ENCODE data around the gene MYL4. TPM values are rescaled to one million over a fixed set of nuclear protein-coding genes. Genes with fewer than 3 reads are reported as not detected.

MYL4 gene
- total RNA-seq, 1 donor from 2014 or later: 610 TPM

GRCh38 chr17:47237841-47238240, 28.7 kb downstream of the MYL4 start:
- H3K9ac ChIP-seq (ENCODE audit: low read depth in 1 of 3, low read length in 3 of 3): no peak overlapping the region
- H3K4me1 ChIP-seq (ENCODE audit: control insufficient read depth in 3 of 3, insufficient read depth in 3 of 3, low read length in 3 of 3): peaks cover 9 to 15% (median 11%) of the 10 kb centered on the region in 3 donors
- no peaks in the 10 kb centered on the region for H3K36me3 ChIP-seq (ENCODE audit: control insufficient read depth in 3 of 3, insufficient read depth in 3 of 3, low read length in 3 of 3)
- no peaks in the 10 kb centered on the region for H3K9me3 ChIP-seq (ENCODE audit: control insufficient read depth in 3 of 3, low read length in 3 of 3)
- no peak overlapping the region for H3K4me3 ChIP-seq (ENCODE audit: low read length in 3 of 3)
- no peak overlapping the region for H3K27ac ChIP-seq (ENCODE audit: low read depth, low read length)
- no peaks in the 10 kb centered on the region for H3K27me3 ChIP-seq (ENCODE audit: control insufficient read depth in 3 of 3, insufficient read depth in 3 of 3, low read length in 3 of 3)

GRCh38 chr17:47238321-47239010, 29.3 kb downstream of the MYL4 start:
- Histone ChIP-seq H3K4me1 (ENCODE audit: control insufficient read depth in 3 of 3, insufficient read depth in 3 of 3, low read length in 3 of 3) (peaks cover 9 to 15% (median 11%) of the 10 kb centered on the region in 3 donors), H3K27me3 (ENCODE audit: control insufficient read depth in 3 of 3, insufficient read depth in 3 of 3, low read length in 3 of 3) (no peaks in the 10 kb centered on the region), H3K9me3 (ENCODE audit: control insufficient read depth in 3 of 3, low read length in 3 of 3) (no peaks in the 10 kb centered on the region), H3K36me3 (ENCODE audit: control insufficient read depth in 3 of 3, insufficient read depth in 3 of 3, low read length in 3 of 3) (no peaks in the 10 kb centered on the region), H3K27ac (ENCODE audit: low read depth, low read length) (no peak overlapping the region), H3K9ac (ENCODE audit: low read depth in 1 of 3, low read length in 3 of 3) (no peak overlapping the region), H3K4me3 (ENCODE audit: low read length in 3 of 3) (no peak overlapping the region)

GRCh38 chr17:47239619-47239966, 30.4 kb downstream of the MYL4 start:
- H3K27me3 ChIP-seq (ENCODE audit: control insufficient read depth in 3 of 3, insufficient read depth in 3 of 3, low read length in 3 of 3): no peaks in the 10 kb centered on the region
- H3K4me1 ChIP-seq (ENCODE audit: control insufficient read depth in 3 of 3, insufficient read depth in 3 of 3, low read length in 3 of 3): peaks cover 9 to 15% (median 11%) of the 10 kb centered on the region in 3 donors
- no peak overlapping the region for H3K4me3 ChIP-seq (ENCODE audit: low read length in 3 of 3)
- no peaks in the 10 kb centered on the region for H3K36me3 ChIP-seq (ENCODE audit: control insufficient read depth in 3 of 3, insufficient read depth in 3 of 3, low read length in 3 of 3)
- H3K9me3 ChIP-seq (ENCODE audit: control insufficient read depth in 3 of 3, low read length in 3 of 3): no peaks in the 10 kb centered on the region
- no peak overlapping the region for H3K9ac ChIP-seq (ENCODE audit: low read depth in 1 of 3, low read length in 3 of 3)
- peak overlapping the region; percentile 78 for H3K27ac ChIP-seq (ENCODE audit: low read depth, low read length)

GRCh38 chr17:47239967-47240651, 31.0 kb downstream of the MYL4 start:
- Histone ChIP-seq H3K4me3 (ENCODE audit: low read length in 3 of 3) (no peak overlapping the region), H3K4me1 (ENCODE audit: control insufficient read depth in 3 of 3, insufficient read depth in 3 of 3, low read length in 3 of 3) (peaks cover 9 to 15% (median 11%) of the 10 kb centered on the region in 3 donors), H3K27me3 (ENCODE audit: control insufficient read depth in 3 of 3, insufficient read depth in 3 of 3, low read length in 3 of 3) (no peaks in the 10 kb centered on the region), H3K27ac (ENCODE audit: low read depth, low read length) (peak overlapping the region; percentile 78), H3K36me3 (ENCODE audit: control insufficient read depth in 3 of 3, insufficient read depth in 3 of 3, low read length in 3 of 3) (no peaks in the 10 kb centered on the region), H3K9me3 (ENCODE audit: control insufficient read depth in 3 of 3, low read length in 3 of 3) (no peaks in the 10 kb centered on the region), H3K9ac (ENCODE audit: low read depth in 1 of 3, low read length in 3 of 3) (no peak overlapping the region)

- Histone ChIP-seq H3K27ac (ENCODE audit: low read depth, low read length) (peak overlapping the region; percentile 78), H3K9ac (ENCODE audit: low read depth in 1 of 3, low read length in 3 of 3) (no peak overlapping the region), H3K27me3 (ENCODE audit: control insufficient read depth in 3 of 3, insufficient read depth in 3 of 3, low read length in 3 of 3) (no peaks in the 10 kb centered on the region), H3K4me1 (ENCODE audit: control insufficient read depth in 3 of 3, insufficient read depth in 3 of 3, low read length in 3 of 3) (peaks cover 9 to 15% (median 13%) of the 10 kb centered on the region in 3 donors), H3K4me3 (ENCODE audit: low read length in 3 of 3) (no peak overlapping the region), H3K9me3 (ENCODE audit: control insufficient read depth in 3 of 3, low read length in 3 of 3) (no peaks in the 10 kb centered on the region), H3K36me3 (ENCODE audit: control insufficient read depth in 3 of 3, insufficient read depth in 3 of 3, low read length in 3 of 3) (no peaks in the 10 kb centered on the region)
These were observed 31.7 kb downstream of the MYL4 start for GRCh38 chr17:47240806-47241205.

GRCh38 chr17:47242648-47243047, 33.5 kb downstream of the MYL4 start:
- H3K4me1 ChIP-seq (ENCODE audit: control insufficient read depth in 3 of 3, insufficient read depth in 3 of 3, low read length in 3 of 3): peaks cover 9 to 15% (median 13%) of the 10 kb centered on the region in 3 donors
- H3K4me3 ChIP-seq (ENCODE audit: low read length in 3 of 3): no peak overlapping the region
- H3K9ac ChIP-seq (ENCODE audit: low read depth in 1 of 3, low read length in 3 of 3): no peak overlapping the region
- H3K27me3 ChIP-seq (ENCODE audit: control insufficient read depth in 3 of 3, insufficient read depth in 3 of 3, low read length in 3 of 3): no peaks in the 10 kb centered on the region
- no peaks in the 10 kb centered on the region for H3K36me3 ChIP-seq (ENCODE audit: control insufficient read depth in 3 of 3, insufficient read depth in 3 of 3, low read length in 3 of 3)
- H3K27ac ChIP-seq (ENCODE audit: low read depth, low read length): no peak overlapping the region
- H3K9me3 ChIP-seq (ENCODE audit: control insufficient read depth in 3 of 3, low read length in 3 of 3): no peaks in the 10 kb centered on the region

- Histone ChIP-seq H3K27me3 (ENCODE audit: control insufficient read depth in 3 of 3, insufficient read depth in 3 of 3, low read length in 3 of 3) (no peaks in the 10 kb centered on the region), H3K4me1 (ENCODE audit: control insufficient read depth in 3 of 3, insufficient read depth in 3 of 3, low read length in 3 of 3) (peaks cover 9 to 15% (median 13%) of the 10 kb centered on the region in 3 donors), H3K27ac (ENCODE audit: low read depth, low read length) (no peak overlapping the region)
These were observed 34.8 kb downstream of the MYL4 start for GRCh38 chr17:47243737-47244598.

GRCh38 chr17:47244697-47245096, 35.5 kb downstream of the MYL4 start:
- Histone ChIP-seq H3K27me3 (ENCODE audit: control insufficient read depth in 3 of 3, insufficient read depth in 3 of 3, low read length in 3 of 3) (no peaks in the 10 kb centered on the region), H3K4me3 (ENCODE audit: low read length in 3 of 3) (no peak overlapping the region), H3K9me3 (ENCODE audit: control insufficient read depth in 3 of 3, low read length in 3 of 3) (no peaks in the 10 kb centered on the region), H3K36me3 (ENCODE audit: control insufficient read depth in 3 of 3, insufficient read depth in 3 of 3, low read length in 3 of 3) (no peaks in the 10 kb centered on the region), H3K4me1 (ENCODE audit: control insufficient read depth in 3 of 3, insufficient read depth in 3 of 3, low read length in 3 of 3) (peaks cover 6 to 12% (median 9%) of the 10 kb centered on the region in 3 donors), H3K27ac (ENCODE audit: low read depth, low read length) (no peak overlapping the region), H3K9ac (ENCODE audit: low read depth in 1 of 3, low read length in 3 of 3) (no peak overlapping the region)

More at GRCh38 chr17:47243737-47244598, 34.8 kb downstream of the MYL4 start:
- H3K4me3 ChIP-seq (ENCODE audit: low read length in 3 of 3): no peak overlapping the region
- H3K36me3 ChIP-seq (ENCODE audit: control insufficient read depth in 3 of 3, insufficient read depth in 3 of 3, low read length in 3 of 3): no peaks in the 10 kb centered on the region
- H3K9ac ChIP-seq (ENCODE audit: low read depth in 1 of 3, low read length in 3 of 3): no peak overlapping the region
- no peaks in the 10 kb centered on the region for H3K9me3 ChIP-seq (ENCODE audit: control insufficient read depth in 3 of 3, low read length in 3 of 3)

- Histone ChIP-seq H3K27me3 (ENCODE audit: control insufficient read depth in 3 of 3, insufficient read depth in 3 of 3, low read length in 3 of 3) (no peaks in the 10 kb centered on the region), H3K4me1 (ENCODE audit: control insufficient read depth in 3 of 3, insufficient read depth in 3 of 3, low read length in 3 of 3) (peaks cover 0 to 2% (median 0%) of the 10 kb centered on the region in 3 donors), H3K36me3 (ENCODE audit: control insufficient read depth in 3 of 3, insufficient read depth in 3 of 3, low read length in 3 of 3) (no peaks in the 10 kb centered on the region), H3K4me3 (ENCODE audit: low read length in 3 of 3) (no peak overlapping the region), H3K27ac (ENCODE audit: low read depth, low read length) (no peak overlapping the region), H3K9ac (ENCODE audit: low read depth in 1 of 3, low read length in 3 of 3) (no peak overlapping the region), H3K9me3 (ENCODE audit: control insufficient read depth in 3 of 3, low read length in 3 of 3) (no peaks in the 10 kb centered on the region)
These were observed 37.0 kb downstream of the MYL4 start for GRCh38 chr17:47246120-47246519.

Data from skeletal muscle tissue (tissue), 4 donors.